ENCODE data around the gene SPAG16.

DNA sequence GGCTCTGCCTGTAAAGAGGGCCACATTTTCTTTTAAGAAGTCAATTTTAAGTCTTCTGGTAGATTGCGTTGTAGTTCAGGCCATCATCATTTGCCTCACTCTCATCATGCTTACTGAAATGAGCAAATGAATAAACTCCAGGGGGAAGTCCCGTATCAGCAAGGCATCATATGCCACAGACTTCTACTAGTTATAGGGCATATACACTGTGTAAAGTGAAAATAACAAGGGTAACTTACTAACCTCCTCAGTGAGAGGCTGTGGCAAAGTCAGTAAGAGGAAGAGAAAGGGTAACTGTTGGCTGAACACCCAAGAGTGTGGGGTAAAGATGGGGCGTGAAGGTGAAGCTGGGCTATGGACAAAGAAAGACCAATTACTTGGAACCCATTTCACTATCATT, 456.2 kb downstream of the SPAG16 start:
- TF ChIP-seq, protein P1, sequence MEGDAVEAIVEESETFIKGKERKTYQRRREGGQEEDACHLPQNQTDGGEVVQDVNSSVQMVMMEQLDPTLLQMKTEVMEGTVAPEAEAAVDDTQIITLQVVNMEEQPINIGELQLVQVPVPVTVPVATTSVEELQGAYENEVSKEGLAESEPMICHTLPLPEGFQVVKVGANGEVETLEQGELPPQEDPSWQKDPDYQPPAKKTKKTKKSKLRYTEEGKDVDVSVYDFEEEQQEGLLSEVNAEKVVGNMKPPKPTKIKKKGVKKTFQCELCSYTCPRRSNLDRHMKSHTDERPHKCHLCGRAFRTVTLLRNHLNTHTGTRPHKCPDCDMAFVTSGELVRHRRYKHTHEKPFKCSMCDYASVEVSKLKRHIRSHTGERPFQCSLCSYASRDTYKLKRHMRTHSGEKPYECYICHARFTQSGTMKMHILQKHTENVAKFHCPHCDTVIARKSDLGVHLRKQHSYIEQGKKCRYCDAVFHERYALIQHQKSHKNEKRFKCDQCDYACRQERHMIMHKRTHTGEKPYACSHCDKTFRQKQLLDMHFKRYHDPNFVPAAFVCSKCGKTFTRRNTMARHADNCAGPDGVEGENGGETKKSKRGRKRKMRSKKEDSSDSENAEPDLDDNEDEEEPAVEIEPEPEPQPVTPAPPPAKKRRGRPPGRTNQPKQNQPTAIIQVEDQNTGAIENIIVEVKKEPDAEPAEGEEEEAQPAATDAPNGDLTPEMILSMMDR (conservative IDR thresholded peaks at IDR 0.05; ENCODE audit: low read depth, low read length), result no peak
- no peak for TF ChIP-seq EZH2 (IDR thresholded peaks at IDR 0.05; ENCODE audit: low read length, unreplicated experiment)
- no peak for TF ChIP-seq EZH2phosphoT487 (IDR thresholded peaks at IDR 0.05; ENCODE audit: borderline replicate concordance, low read length)
